HEK293 (cell line): ENCODE results near the gene CATSPER3.

Experiments used
- CTCF ChIA-PET: fragments of 350-600 bp; formaldehyde crosslinking; extraction: SDS; loops from one replicate; lab custom pipeline; 2021; ENCODE audit warnings: antibody characterized with exemption; lab: Yijun Ruan, JAX
- POLR2A ChIA-PET: fragments of 300-600 bp; formaldehyde crosslinking; extraction: SDS; loops from one replicate; lab custom pipeline; 2020; ENCODE audit warnings: antibody characterized with exemption, inconsistent platforms; lab: Yijun Ruan, JAX
- H3K27ac ChIP-seq: fragments of 200-500 bp; sonication (Bioruptor generic); 2 replicates; pipeline ENCODE4 v1.5.1; 2014; ENCODE audit warnings: low read depth, low read length, control low read depth, inconsistent platforms; ENCODE audit errors: extremely low read depth
- H3K36me3 ChIP-seq, 2 experiments: fragments of 200-500 bp in 1 of 2; sonication (Bioruptor generic) in 1 of 2; 1 replicate in 1 of 2; 2 replicates in 1 of 2; pipeline ENCODE4 v1.5.1; 2014 to 2017; ENCODE audit warnings: inconsistent platforms in 2 of 2, low read length in 2 of 2; ENCODE audit not compliant: control insufficient read depth in 2 of 2, insufficient read depth in 1 of 2
- H3K4me1 ChIP-seq: fragments of 200-500 bp; sonication (Bioruptor generic); 2 replicates; pipeline ENCODE4 v1.5.1; 2014; ENCODE audit warnings: mild to moderate bottlenecking, low read length, inconsistent platforms; ENCODE audit not compliant: control insufficient read depth, insufficient read depth
- H3K4me3 ChIP-seq: 2 replicates; pipeline ENCODE4 v1.5.1; 2011; ENCODE audit warnings: low read depth, mild to moderate bottlenecking, control low read depth, low read length, moderate library complexity
- H3K9me3 ChIP-seq: fragments of 200-500 bp; sonication (Bioruptor generic); 2 replicates; pipeline ENCODE4 v1.5.1; 2014; ENCODE audit warnings: low read depth, low read length, inconsistent platforms; ENCODE audit not compliant: control insufficient read depth, insufficient read depth
- FEZF1 ChIP-seq: fragments of 450-650 bp; formaldehyde crosslinking; IDR thresholded peaks from 2 replicates; pipeline ENCODE4 v1.5.1; 2016; ENCODE audit warnings: missing biosample characterization, missing genetic modification characterization
- GLI2 ChIP-seq: fragments of 450-650 bp; formaldehyde crosslinking; IDR thresholded peaks from 2 replicates; pipeline ENCODE4; 2017; ENCODE audit warnings: missing biosample characterization, missing genetic modification characterization, low read depth, borderline replicate concordance
- HOXA7 ChIP-seq: sonication (generic); formaldehyde crosslinking; IDR thresholded peaks from 2 replicates; pipeline ENCODE4 v1.8.1; 2022; ENCODE audit warnings: missing genetic modification reagents, borderline replicate concordance
- IKZF3 ChIP-seq: fragments of 450-650 bp; IDR thresholded peaks from 2 replicates; pipeline ENCODE4 v1.5.0; 2018; ENCODE audit warnings: missing biosample characterization, mild to moderate bottlenecking, missing genetic modification characterization, moderate library complexity
- RBAK ChIP-seq: fragments of 450-650 bp; formaldehyde crosslinking; IDR thresholded peaks from 2 replicates; pipeline ENCODE4 v1.5.1; 2016; ENCODE audit warnings: missing biosample characterization, missing genetic modification characterization
- REST ChIP-seq: fragments of 450-650 bp; formaldehyde crosslinking; IDR thresholded peaks from 2 replicates; pipeline ENCODE4 v1.5.1; 2016; ENCODE audit warnings: missing biosample characterization, missing genetic modification characterization
- ZBTB7A ChIP-seq: fragments of 450-650 bp; formaldehyde crosslinking; IDR thresholded peaks from 2 replicates; pipeline ENCODE4 v1.5.1; 2016; ENCODE audit warnings: low read depth, missing biosample characterization, missing genetic modification characterization
- ZFHX2 ChIP-seq: fragments of 450-650 bp; formaldehyde crosslinking; conservative IDR thresholded peaks from 2 replicates; pipeline ENCODE4 v1.5.1; 2016; ENCODE audit warnings: missing biosample characterization, missing genetic modification characterization
- ZFP41 ChIP-seq: fragments of 450-650 bp; formaldehyde crosslinking; IDR thresholded peaks from 2 replicates; pipeline ENCODE4 v1.5.1; 2016; ENCODE audit warnings: missing biosample characterization, missing genetic modification characterization, borderline replicate concordance
- ZNF146 ChIP-seq: fragments of 450-650 bp; formaldehyde crosslinking; IDR thresholded peaks from 2 replicates; pipeline ENCODE4 v1.5.1; 2016; ENCODE audit warnings: missing biosample characterization, missing genetic modification characterization
- ZNF148 ChIP-seq: fragments of 450-650 bp; formaldehyde crosslinking; IDR thresholded peaks from 2 replicates; pipeline ENCODE4 v1.5.0; 2017; ENCODE audit warnings: missing biosample characterization, missing genetic modification characterization, borderline replicate concordance
- ZNF19 ChIP-seq: fragments of 450-650 bp; formaldehyde crosslinking; IDR thresholded peaks from 2 replicates; pipeline ENCODE4; 2016; ENCODE audit warnings: missing biosample characterization, missing genetic modification characterization, low read depth
- ZNF23 ChIP-seq: fragments of 450-650 bp; formaldehyde crosslinking; IDR thresholded peaks from 2 replicates; pipeline ENCODE4 v1.5.1; 2016; ENCODE audit warnings: missing biosample characterization, missing genetic modification characterization, borderline replicate concordance
- ZNF280D ChIP-seq: fragments of 450-650 bp; formaldehyde crosslinking; IDR thresholded peaks from 2 replicates; pipeline ENCODE4 v1.5.1; 2016; ENCODE audit warnings: missing biosample characterization, missing genetic modification characterization
- ZNF302 ChIP-seq: fragments of 450-650 bp; formaldehyde crosslinking; IDR thresholded peaks from 2 replicates; pipeline ENCODE4 v1.5.1; 2016; ENCODE audit warnings: missing biosample characterization, missing genetic modification characterization, low read depth
- ZNF558 ChIP-seq: fragments of 450-650 bp; formaldehyde crosslinking; IDR thresholded peaks from 2 replicates; pipeline ENCODE4 v1.5.1; 2016; ENCODE audit warnings: missing biosample characterization, missing genetic modification characterization
- ZNF596 ChIP-seq: fragments of 450-650 bp; IDR thresholded peaks from 2 replicates; pipeline ENCODE4 v1.5.0; 2018; ENCODE audit warnings: missing biosample characterization, mild to moderate bottlenecking, missing genetic modification characterization, moderate library complexity
- ZNF664 ChIP-seq: fragments of 450-650 bp; formaldehyde crosslinking; IDR thresholded peaks from 2 replicates; pipeline ENCODE4 v1.5.1; 2016; ENCODE audit warnings: missing biosample characterization, missing genetic modification characterization
- ZNF776 ChIP-seq: fragments of 450-650 bp; formaldehyde crosslinking; IDR thresholded peaks from 2 replicates; pipeline ENCODE4 v1.5.0; 2017; ENCODE audit warnings: missing biosample characterization, missing genetic modification characterization, borderline replicate concordance

Gene CATSPER3

GRCh38 chr5:134957920-134958608 lies 9.6 kb upstream of the CATSPER3 start:
- POLR2A ChIA-PET, result no interaction called here
- Histone ChIP-seq H3K9me3 (no peaks in the 10 kb centered on the region), H3K27ac (no peak overlapping the region), H3K4me1 (no peaks in the 10 kb centered on the region), H3K36me3 (peaks cover 2 to 7% of the 10 kb centered on the region in 2 experiments; a peak in 2 of 3 replicates), H3K4me3 (no peak overlapping the region)
- CTCF ChIA-PET, result interaction anchor here (0.8 kb wide), 1 partner anchor 14 kb away, joined by 3 read pairs; no protein-coding TSS in a partner anchor
- TF ChIP-seq REST (no peak), ZNF23 (tag by site-specific recombination) (no peak), ZBTB7A (no peak), ZNF302 (tag by site-specific recombination) (no peak), ZNF146 (tag by site-specific recombination) (no peak), RBAK (no peak), ZFHX2 (tag by site-specific recombination) (no peak)

- POLR2A ChIA-PET, result no interaction called here
- H3K36me3 ChIP-seq, result peaks cover 3 to 7% of the 10 kb centered on the region in 2 experiments; a peak in 2 of 3 replicates
- H3K4me1 ChIP-seq, result no peaks in the 10 kb centered on the region
- H3K27ac ChIP-seq, result no peak overlapping the region
- H3K4me3 ChIP-seq, result no peak overlapping the region
- H3K9me3 ChIP-seq, result no peaks in the 10 kb centered on the region
- CTCF ChIA-PET, result interaction anchor here (0.8 kb wide), 1 partner anchor 15 kb away, joined by 3 read pairs; no protein-coding TSS in a partner anchor
- TF ChIP-seq IKZF3 (tag by site-specific recombination) (no peak), GLI2 (tag by site-specific recombination) (no peak), ZNF23 (tag by site-specific recombination) (no peak), FEZF1 (tag by site-specific recombination) (no peak), ZFP41 (tag by site-specific recombination) (no peak), ZNF558 (tag by site-specific recombination) (no peak), ZNF19 (tag by site-specific recombination) (no peak), ZNF596 (tag by site-specific recombination) (no peak), HOXA7 (CRISPR knock-in tag) (no peak), ZNF776 (tag by site-specific recombination) (no peak), ZNF664 (tag by site-specific recombination) (no peak), ZNF148 (no peak), ZNF280D (tag by site-specific recombination) (no peak)
- TF ChIP-seq, all 188 proteins: peak for 0
Observed at GRCh38 chr5:134958755-134959154, 9.0 kb upstream of the CATSPER3 start.
